ENCODE results near the gene PLK2. TPM values are rescaled to one million over a fixed set of nuclear protein-coding genes. Genes with fewer than 3 reads are reported as not detected.

Gene PLK2
- total and polyA plus RNA-seq, 4 donors, result 20.1 to 363 (median 40.9) TPM

DNA sequence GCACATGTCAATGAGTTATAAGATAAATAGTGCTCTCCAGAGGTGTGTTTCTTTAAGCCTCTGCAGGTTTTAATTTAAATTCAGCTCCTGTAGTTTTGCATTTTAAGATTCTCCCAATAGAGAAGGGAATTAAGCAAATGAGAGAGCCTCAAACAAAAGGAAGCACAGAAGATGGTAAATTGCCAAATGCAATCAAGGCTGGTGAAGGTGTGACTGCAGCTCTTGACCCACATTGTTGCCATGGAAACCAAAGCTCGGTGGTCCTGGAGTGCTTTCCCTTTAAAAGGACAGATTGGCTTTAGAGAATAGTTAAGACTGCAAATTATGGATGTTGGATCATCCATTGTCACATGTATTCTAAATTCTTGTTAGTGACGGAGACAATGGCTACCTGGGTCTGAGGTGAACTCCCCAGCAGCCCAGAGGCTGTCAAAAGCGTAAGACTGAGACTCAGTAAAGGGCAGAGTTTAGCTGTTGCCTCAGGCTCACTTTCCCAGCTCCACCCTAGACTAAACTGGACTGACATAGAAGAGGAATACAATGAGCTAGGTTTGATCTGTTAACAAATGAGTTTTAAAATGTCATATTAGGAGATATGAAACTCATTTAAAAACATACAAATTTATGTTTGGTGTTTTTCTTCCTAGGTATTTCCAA, 43.6 kb upstream of the PLK2 start:
- Histone ChIP-seq H3K27me3 (ENCODE audit: control insufficient read depth in 3 of 3, insufficient read depth in 3 of 3, low read length in 2 of 3) (no peaks in the 10 kb centered on the region), H3K27ac (ENCODE audit: low read depth in 1 of 2, low read length in 1 of 2) (no peak overlapping the region), H3K9me3 (ENCODE audit: control insufficient read depth in 4 of 4, insufficient read depth in 3 of 4, low read length in 3 of 4) (no peaks in the 10 kb centered on the region), H3K36me3 (ENCODE audit: control insufficient read depth in 4 of 4, insufficient read depth in 4 of 4, low read length in 4 of 4) (no peaks in the 10 kb centered on the region), H3K4me3 (no peak overlapping the region), H3K9ac (ENCODE audit: insufficient read depth in 1 of 2, low read length in 2 of 2) (no peak overlapping the region), H3K4me1 (ENCODE audit: control insufficient read depth in 5 of 5, insufficient read depth in 5 of 5, low read length in 5 of 5) (peaks cover 0 to 20% (median 5%) of the 10 kb centered on the region in 5 donors)
- DNase-seq (no peak), ATAC-seq (ENCODE audit: insufficient read depth, low FRiP score) (no peak)
- TF ChIP-seq, protein P1, sequence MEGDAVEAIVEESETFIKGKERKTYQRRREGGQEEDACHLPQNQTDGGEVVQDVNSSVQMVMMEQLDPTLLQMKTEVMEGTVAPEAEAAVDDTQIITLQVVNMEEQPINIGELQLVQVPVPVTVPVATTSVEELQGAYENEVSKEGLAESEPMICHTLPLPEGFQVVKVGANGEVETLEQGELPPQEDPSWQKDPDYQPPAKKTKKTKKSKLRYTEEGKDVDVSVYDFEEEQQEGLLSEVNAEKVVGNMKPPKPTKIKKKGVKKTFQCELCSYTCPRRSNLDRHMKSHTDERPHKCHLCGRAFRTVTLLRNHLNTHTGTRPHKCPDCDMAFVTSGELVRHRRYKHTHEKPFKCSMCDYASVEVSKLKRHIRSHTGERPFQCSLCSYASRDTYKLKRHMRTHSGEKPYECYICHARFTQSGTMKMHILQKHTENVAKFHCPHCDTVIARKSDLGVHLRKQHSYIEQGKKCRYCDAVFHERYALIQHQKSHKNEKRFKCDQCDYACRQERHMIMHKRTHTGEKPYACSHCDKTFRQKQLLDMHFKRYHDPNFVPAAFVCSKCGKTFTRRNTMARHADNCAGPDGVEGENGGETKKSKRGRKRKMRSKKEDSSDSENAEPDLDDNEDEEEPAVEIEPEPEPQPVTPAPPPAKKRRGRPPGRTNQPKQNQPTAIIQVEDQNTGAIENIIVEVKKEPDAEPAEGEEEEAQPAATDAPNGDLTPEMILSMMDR (IDR thresholded peaks at IDR 0.05; ENCODE audit: control extremely low read depth, extremely low read depth), result no peak
- WGBS, 2 donors, result 79 to 85% methylated on average over 3 of the region's 3 CpGs

- Histone ChIP-seq H3K27me3 (ENCODE audit: control insufficient read depth in 3 of 3, insufficient read depth in 3 of 3, low read length in 2 of 3) (no peaks in the 10 kb centered on the region), H3K4me1 (ENCODE audit: control insufficient read depth in 5 of 5, insufficient read depth in 5 of 5, low read length in 5 of 5) (peaks cover 0 to 20% (median 5%) of the 10 kb centered on the region in 5 donors), H3K9ac (ENCODE audit: insufficient read depth in 1 of 2, low read length in 2 of 2) (no peak overlapping the region), H3K27ac (ENCODE audit: low read depth in 1 of 2, low read length in 1 of 2) (no peak overlapping the region), H3K9me3 (ENCODE audit: control insufficient read depth in 4 of 4, insufficient read depth in 3 of 4, low read length in 3 of 4) (no peaks in the 10 kb centered on the region), H3K4me3 (no peak overlapping the region), H3K36me3 (ENCODE audit: control insufficient read depth in 4 of 4, insufficient read depth in 4 of 4, low read length in 4 of 4) (no peaks in the 10 kb centered on the region)
- ATAC-seq (ENCODE audit: insufficient read depth, low FRiP score) (no peak), DNase-seq (no peak)
- TF ChIP-seq, protein P1 (IDR thresholded peaks at IDR 0.05; ENCODE audit: control extremely low read depth, extremely low read depth), result no peak
- WGBS, 2 donors, result 95 to 97% methylated on average over 2 of the region's 2 CpGs
These were observed 42.0 kb upstream of the PLK2 start for GRCh38 chr5:58501778-58502417.

- TF ChIP-seq, protein P1 (IDR thresholded peaks at IDR 0.05; ENCODE audit: control extremely low read depth, extremely low read depth), result no peak
- no peaks in the 10 kb centered on the region for H3K36me3 ChIP-seq (ENCODE audit: control insufficient read depth in 4 of 4, insufficient read depth in 4 of 4, low read length in 4 of 4)
- 2 to 3% methylated on average over 2 of the region's 2 CpGs for WGBS, 2 donors
- DNase-seq (peak in 2 of 3 donors; percentile 46 to 76), ATAC-seq (ENCODE audit: insufficient read depth, low FRiP score) (no peak)
- no peaks in the 10 kb centered on the region for H3K27me3 ChIP-seq (ENCODE audit: control insufficient read depth in 3 of 3, insufficient read depth in 3 of 3, low read length in 2 of 3)
- H3K4me3 ChIP-seq, result no peak overlapping the region
- peaks cover 0 to 16% (median 5%) of the 10 kb centered on the region in 5 donors for H3K4me1 ChIP-seq (ENCODE audit: control insufficient read depth in 5 of 5, insufficient read depth in 5 of 5, low read length in 5 of 5)
- no peaks in the 10 kb centered on the region for H3K9me3 ChIP-seq (ENCODE audit: control insufficient read depth in 4 of 4, insufficient read depth in 3 of 4, low read length in 3 of 4)
- no peak overlapping the region for H3K27ac ChIP-seq (ENCODE audit: low read depth in 1 of 2, low read length in 1 of 2)
- no peak overlapping the region for H3K9ac ChIP-seq (ENCODE audit: insufficient read depth in 1 of 2, low read length in 2 of 2)
These were observed 40.1 kb upstream of the PLK2 start for GRCh38 chr5:58499941-58500340.
